Measurements from ENCODE around the gene NECTIN4.

The NECTIN4 gene

DNA sequence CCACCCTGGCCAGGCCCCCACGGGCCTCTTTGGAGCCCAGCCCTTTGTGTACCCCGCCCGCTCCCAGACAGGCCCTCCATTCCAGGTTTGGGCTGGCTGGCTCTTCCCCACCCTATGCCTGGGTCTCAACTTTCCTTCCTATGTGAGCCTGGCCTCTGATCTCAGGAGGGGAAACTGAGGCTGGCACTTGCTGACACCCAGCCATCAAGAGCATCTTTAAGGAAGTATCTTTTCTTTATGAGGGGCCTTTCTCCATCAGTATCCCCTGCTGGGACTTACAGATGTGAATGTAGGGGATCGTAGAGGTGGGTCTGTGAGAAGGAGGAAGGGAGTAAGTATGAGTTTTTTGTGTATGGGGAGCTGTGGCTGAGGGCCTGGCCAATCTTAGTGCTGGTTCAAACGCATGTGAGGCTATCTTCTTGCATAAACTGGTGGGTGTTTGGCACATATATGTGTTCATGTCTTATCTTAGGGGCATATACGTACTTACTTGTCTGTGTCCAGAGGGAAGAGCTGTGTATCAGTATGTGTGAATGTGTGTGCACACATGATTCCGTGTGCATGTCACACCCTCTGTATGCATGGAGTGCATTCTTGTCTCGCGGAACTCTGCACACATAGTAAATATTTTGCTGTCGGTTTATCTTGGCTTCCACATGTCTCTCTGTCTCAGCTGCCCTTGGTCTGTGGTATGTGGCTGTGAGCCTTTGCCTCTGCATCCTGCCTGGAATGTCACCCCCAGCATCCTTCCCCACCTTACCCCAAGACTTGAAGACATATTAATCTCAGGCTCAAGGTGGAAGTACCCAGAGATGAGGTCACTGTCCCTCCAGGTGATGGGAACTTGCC is 5.4 kb downstream of the NECTIN4 start:
- no peak for DNase-seq (ENCODE audit: low read depth)
- no peak for TF ChIP-seq CTCF (IDR thresholded peaks at IDR 0.05; ENCODE audit: control insufficient read depth, insufficient read depth, low read depth, low read length, missing control alignments)
- H3K4me3 ChIP-seq (ENCODE audit: control insufficient read depth, low read depth, low read length), result no peak overlapping the region

GRCh38 chr1:161082996-161083747 is 6.2 kb downstream of the NECTIN4 start:
- H3K4me3 ChIP-seq (ENCODE audit: control insufficient read depth, low read depth, low read length), result no peak overlapping the region
- DNase-seq (ENCODE audit: low read depth), result peak; percentile 69
- no peak for TF ChIP-seq CTCF (IDR thresholded peaks at IDR 0.05; ENCODE audit: control insufficient read depth, insufficient read depth, low read depth, low read length, missing control alignments)

GRCh38 chr1:161082483-161082882 is 6.9 kb downstream of the NECTIN4 start:
- no peak for DNase-seq (ENCODE audit: low read depth)
- H3K4me3 ChIP-seq (ENCODE audit: control insufficient read depth, low read depth, low read length), result no peak overlapping the region
- TF ChIP-seq CTCF (IDR thresholded peaks at IDR 0.05; ENCODE audit: control insufficient read depth, insufficient read depth, low read depth, low read length, missing control alignments), result no peak

DNA sequence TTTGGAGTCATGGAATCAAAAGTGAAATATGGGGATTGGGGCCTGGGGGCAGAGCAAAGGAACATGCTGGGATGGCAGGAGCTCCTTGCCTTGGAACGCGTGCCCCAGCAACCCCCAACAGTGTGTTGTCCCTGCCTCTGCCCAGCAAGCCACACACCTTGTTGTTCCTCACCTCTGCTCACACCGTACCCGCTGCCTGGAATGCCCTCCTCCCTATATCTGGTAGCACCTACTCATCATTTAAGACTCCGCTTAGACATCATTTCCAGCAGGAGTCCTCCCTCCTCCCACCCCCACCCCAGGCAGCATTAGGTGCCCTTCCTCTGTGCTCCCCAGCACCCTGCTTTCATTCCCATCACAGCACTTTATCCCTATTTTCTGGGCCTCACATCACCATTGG is 7.8 kb downstream of the NECTIN4 start:
- no peak for DNase-seq (ENCODE audit: low read depth)
- no peak overlapping the region for H3K4me3 ChIP-seq (ENCODE audit: control insufficient read depth, low read depth, low read length)
- no peak for TF ChIP-seq CTCF (IDR thresholded peaks at IDR 0.05; ENCODE audit: control insufficient read depth, insufficient read depth, low read depth, low read length, missing control alignments)

- no peak for DNase-seq (ENCODE audit: low read depth)
- TF ChIP-seq CTCF (IDR thresholded peaks at IDR 0.05; ENCODE audit: control insufficient read depth, insufficient read depth, low read depth, low read length, missing control alignments), result no peak
- H3K4me3 ChIP-seq (ENCODE audit: control insufficient read depth, low read depth, low read length), result no peak overlapping the region
Observed at GRCh38 chr1:161080441-161081405, 8.6 kb downstream of the NECTIN4 start.
